K562 (cell line): Measurements from ENCODE around the gene RIT2. TPM values are rescaled to one million over a fixed set of nuclear protein-coding genes. Genes with fewer than 3 reads are reported as not detected.

Experiments
- ATAC-seq: fragments of 200-7000 bp; cut with Tn5 transposase; 3 replicates; pipeline ENCODE4 v1.9.1; 2020; ENCODE audit warnings: moderate library complexity
- BruUV-seq: library from RNA; stranded (reverse); fragments of 400-500 nt; replicated peaks from 2 replicates; lab custom pipeline; 2021; lab: Mats Ljungman, UMichigan
- CTCF ChIA-PET: fragments of 300-600 bp; formaldehyde crosslinking; extraction: SDS; loops from one replicate; lab custom pipeline; 2021; ENCODE audit warnings: low intra/inter-chr PET ratio; lab: Yijun Ruan, JAX
- POLR2A ChIA-PET: fragments of 300-600, 350-650 bp; sonication (Branson Sonifier 250); formaldehyde crosslinking; extraction: SDS; loops from one replicate; lab custom pipeline; 2021; ENCODE audit warnings: antibody characterized with exemption, inconsistent platforms; lab: Yijun Ruan, JAX
- DNase-seq, 4 experiments: peaks; one replicate each; pipeline versions ENCODE4 v3.0.0 to v3.0.0-alpha.2; 2011 to 2018; ENCODE audit warnings: low spot score in 3 of 4, mixed read lengths in 3 of 4; ENCODE audit errors: extremely low read depth in 1 of 4
- FAIRE-seq: peaks from 2 replicates; lab custom pipeline; 2011; peaks lifted over from hg19 to GRCh38; lab: Jason Lieb, UNC
- H2AFZ ChIP-seq: 2 replicates; pipeline ENCODE4 v1.6.0; 2011; ENCODE audit warnings: low read depth, low read length, control low read depth, inconsistent platforms
- H3K27ac ChIP-seq: fragments of 200-600 bp; 3 replicates; pipeline ENCODE4 v1.8.0; 2011; ENCODE audit warnings: low read depth, mild to moderate bottlenecking, control low read depth, inconsistent platforms, low read length, moderate library complexity, mixed read lengths; ENCODE audit errors: extremely low read depth
- H3K27me3 ChIP-seq, 2 experiments: fragments of 300-600 bp in 1 of 2; 2 replicates in 1 of 2; 3 replicates in 1 of 2; pipeline versions ENCODE4 v1.6.0 to v1.8.0; 2011; ENCODE audit warnings: inconsistent platforms in 2 of 2, low read length in 2 of 2, mild to moderate bottlenecking in 1 of 2, mixed read lengths in 1 of 2, moderate library complexity in 1 of 2; ENCODE audit not compliant: control insufficient read depth in 2 of 2, insufficient read depth in 2 of 2
- H3K36me3 ChIP-seq: fragments of 300-600 bp; 3 replicates; pipeline ENCODE4 v1.8.0; 2011; ENCODE audit warnings: mild to moderate bottlenecking, low read length, inconsistent platforms; ENCODE audit not compliant: control insufficient read depth, insufficient read depth
- H3K4me1 ChIP-seq, 2 experiments: fragments of 200-600 bp in 1 of 2; replicated peaks in 1 of 2; 2 replicates in 1 of 2; 3 replicates in 1 of 2; pipeline versions ENCODE4 v1.5.1 to v1.8.0; 2011; ENCODE audit warnings: inconsistent platforms in 2 of 2, low read length in 2 of 2, mild to moderate bottlenecking in 1 of 2, mixed read lengths in 1 of 2, moderate library complexity in 1 of 2; ENCODE audit not compliant: control insufficient read depth in 2 of 2, insufficient read depth in 2 of 2
- H3K4me2 ChIP-seq: 2 replicates; pipeline ENCODE4 v1.6.1; 2011; ENCODE audit warnings: low read length, control low read depth, inconsistent platforms, mixed read lengths; ENCODE audit not compliant: insufficient read depth
- H3K4me3 ChIP-seq: fragments of 200-600 bp; sonication (generic), shearing (Covaris generic); 2 replicates; pipeline ENCODE4 v1.5.1; 2016; ENCODE audit warnings: control low read depth, inconsistent platforms
- H3K79me2 ChIP-seq: fragments of 200-600 bp; 3 replicates; pipeline ENCODE4 v1.8.0; 2011; ENCODE audit warnings: low read length, inconsistent platforms; ENCODE audit not compliant: control insufficient read depth, insufficient read depth
- H3K9ac ChIP-seq, 2 experiments: 2 replicates each; pipeline versions ENCODE4 v1.6.0 to v1.6.1; 2011; ENCODE audit warnings: low read depth in 2 of 2, low read length in 2 of 2, control low read depth in 1 of 2, inconsistent platforms in 1 of 2, mild to moderate bottlenecking in 1 of 2, mixed read lengths in 1 of 2; ENCODE audit not compliant: insufficient read depth in 1 of 2
- H3K9me1 ChIP-seq: one replicate; pipeline ENCODE4 v1.6.0; 2011; ENCODE audit warnings: inconsistent platforms, mild to moderate bottlenecking, low read length, moderate library complexity; ENCODE audit not compliant: control insufficient read depth, insufficient read depth
- H3K9me3 ChIP-seq: replicated peaks from 2 replicates; pipeline ENCODE4 v1.5.1; 2011; ENCODE audit warnings: low read depth, low read length, inconsistent platforms; ENCODE audit not compliant: control insufficient read depth, insufficient read depth
- H4K20me1 ChIP-seq: replicated peaks from 2 replicates; pipeline ENCODE4 v1.6.1; 2011; ENCODE audit warnings: low read length, inconsistent platforms, mixed read lengths; ENCODE audit not compliant: control insufficient read depth, insufficient read depth
- CHD4 ChIP-seq: fragments of 200-600 bp; sonication (generic); IDR thresholded peaks from 3 replicates; pipeline ENCODE4 v1.6.1; 2012; ENCODE audit warnings: low read depth, mild to moderate bottlenecking, mixed read lengths, low read length, inconsistent platforms; ENCODE audit not compliant: insufficient read depth, insufficient replicate concordance, poor library complexity, severe bottlenecking
- E2F6 ChIP-seq, 2 experiments: IDR thresholded peaks; 2 replicates each; pipeline ENCODE4 v1.6.1; 2011; ENCODE audit warnings: borderline replicate concordance in 1 of 2, control low read depth in 1 of 2, low read depth in 1 of 2, low read length in 1 of 2, mild to moderate bottlenecking in 1 of 2, mixed read lengths in 1 of 2, moderate library complexity in 1 of 2; ENCODE audit not compliant: insufficient read depth in 1 of 2, insufficient read length in 1 of 2, poor library complexity in 1 of 2, severe bottlenecking in 1 of 2; ENCODE audit errors: extremely low read depth in 1 of 2
- KDM1A ChIP-seq, 2 experiments: fragments of 450-650 bp; IDR thresholded peaks; 2 replicates each; pipeline ENCODE4 v1.6.1; 2016; ENCODE audit warnings: mild to moderate bottlenecking in 2 of 2
- TBP ChIP-seq: optimal IDR thresholded peaks from 2 replicates; pipeline ENCODE3; 2011; ENCODE audit warnings: low read depth, low read length, improper control_type of control experiment
- WGBS: fragments of 100-300 bp; shearing (Covaris generic); methylation state at CpG from one replicate; pipeline ENCODE4 v1.1.6; 2016; ENCODE audit warnings: low coverage, mixed read lengths; ENCODE audit not compliant: insufficient coverage; ENCODE audit errors: missing lambda C conversion rate; 5-methylcytosine and 5-hydroxymethylcytosine counted together
- in situ Hi-C: fragments of 300-500 bp; cut with MboI; formaldehyde crosslinking; loops from 4 replicates; pipeline ENCODE4 v1.15.0; 2018; ENCODE audit warnings: inconsistent platforms, mixed read lengths
- intact Hi-C: fragments of 100-400 bp; cut with micrococcal nuclease; formaldehyde crosslinking; loops from 2 replicates; pipeline ENCODE4 v1.14.2; 2022
- polyA plus RNA-seq, 8 experiments: library from polyadenylated mRNA; depleted of rRNA in 4 of 8; stranded (reverse) in 5 of 8; unstranded in 3 of 8; fragments of >200 nt; fragmentation: Nextera tagmentation in 2 of 8; fragmentation: Illumina TruSeq in 1 of 8; extraction: Ambion mirVana in 2 of 8; extraction: Trizol in 1 of 8; gene quantifications; 2 replicates each; pipeline versions ENCODE4 v1.2.1 to v1.2.3, GENCODE V29; 2011 to 2014; ENCODE audit warnings: inconsistent platforms in 1 of 8, missing spikeins in 1 of 8
- total RNA-seq, 7 experiments: library from RNA; depleted of rRNA in 6 of 7; stranded (reverse); fragments of >200 nt in 6 of 7; fragmentation: Illumina TruSeq in 2 of 7; extraction: Trizol in 2 of 7; gene quantifications; 2 replicates each; pipeline versions ENCODE4 v1.2.1 to v1.2.3, GENCODE V29; 2011 to 2021; ENCODE audit warnings: low replicate concordance in 1 of 7

The RIT2 gene
- total and polyA plus RNA-seq, 9 of the 15 experiments (the other 6 are each of a cell fraction or from before 2014, with no cell fraction given): not detected

- Histone ChIP-seq H3K27ac (no peak overlapping the region), H3K9me3 (no peaks in the 10 kb centered on the region), H3K4me2 (no peak overlapping the region), H3K36me3 (no peaks in the 10 kb centered on the region), H3K9me1 (no peaks in the 10 kb centered on the region), H3K4me1 (no peaks in the 10 kb centered on the region), H3K27me3 (no peaks in the 10 kb centered on the region), H2AFZ (no peak overlapping the region), H3K9ac (no peak overlapping the region), H3K79me2 (no peaks in the 10 kb centered on the region), H4K20me1 (no peaks in the 10 kb centered on the region), H3K4me3 (no peak overlapping the region)
- ATAC-seq (no peak), DNase-seq (no peak), FAIRE-seq (no peak)
- TF ChIP-seq TBP: no peak
- no peak for TF ChIP-seq KDM1A (IDR thresholded peaks at IDR 0.05)
- POLR2A ChIA-PET: no interaction called here
- 0% methylated on average over 4 of the region's 4 CpGs for WGBS
- intact Hi-C loops (no loop called here), in situ Hi-C loops (no loop called here)
- CTCF ChIA-PET: no interaction called here
- BruUV-seq: no TSS peak
These were observed 301.9 kb downstream of the RIT2 start for GRCh38 chr18:42813570-42813969.

GRCh38 chr18:42807887-42808286, 307.6 kb downstream of the RIT2 start:
- FAIRE-seq (no peak), ATAC-seq (no peak), DNase-seq (no peak)
- Histone ChIP-seq H3K4me2 (no peak overlapping the region), H3K4me3 (no peak overlapping the region), H4K20me1 (no peaks in the 10 kb centered on the region), H3K9me3 (no peaks in the 10 kb centered on the region), H3K9ac (no peak overlapping the region), H3K79me2 (no peaks in the 10 kb centered on the region), H3K36me3 (no peaks in the 10 kb centered on the region), H3K9me1 (no peaks in the 10 kb centered on the region), H2AFZ (no peak overlapping the region), H3K27ac (no peak overlapping the region), H3K27me3 (no peaks in the 10 kb centered on the region), H3K4me1 (no peaks in the 10 kb centered on the region)
- CTCF ChIA-PET: no interaction called here
- in situ Hi-C loops: no loop called here
- BruUV-seq: no TSS peak
- POLR2A ChIA-PET: no interaction called here
- intact Hi-C loops: no loop called here
- TF ChIP-seq CHD4 (no peak), E2F6 (IDR thresholded peaks at IDR 0.05; ENCODE audit: borderline replicate concordance in 1 of 2, extremely low read depth in 1 of 2, insufficient read depth in 1 of 2, insufficient read length in 1 of 2, low read depth in 1 of 2, low read length in 1 of 2, poor library complexity in 1 of 2, severe bottlenecking in 1 of 2) (no peak)
- WGBS: 0% methylated on average over 4 of the region's 4 CpGs
